HUDEP-2 (cell line): ENCODE results near the gene IL1B.
"Not testable (repeated sequence)": the region's sequence is repeated elsewhere in the genome, so short reads cannot be mapped to it uniquely, and the experiment has no call there.

Experiments
- DNase-seq, 76 experiments: peaks; one replicate each; lab custom pipeline; 2025; ENCODE audit not compliant: unreplicated experiment in 76 of 76; lab: John Stamatoyannopoulos, UW

Gene IL1B

GRCh38 chr2:112859406-112860183 is 23.0 kb upstream of the IL1B start:
- DNase-seq = not testable (repeated sequence)

DNA sequence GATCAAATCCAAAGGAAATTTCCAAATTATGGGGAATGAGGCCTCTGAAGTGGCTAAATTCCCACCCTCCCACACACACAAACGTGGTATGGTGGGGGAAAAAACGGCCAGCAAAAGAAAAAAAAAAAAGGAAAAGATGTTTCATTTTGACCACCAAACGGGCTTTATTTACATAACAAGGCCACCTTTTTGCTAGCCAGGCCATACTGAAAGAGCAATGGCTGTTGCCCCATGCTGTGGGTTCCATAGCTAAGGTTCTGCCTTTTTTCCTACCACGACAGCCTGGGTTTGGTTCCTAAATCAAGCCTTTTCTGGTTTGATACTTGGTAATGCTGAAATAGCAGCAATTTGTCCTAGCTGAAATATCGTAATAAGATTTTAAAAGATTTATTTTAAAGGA is 14.0 kb upstream of the IL1B start:
- DNase-seq = no peak

DNA sequence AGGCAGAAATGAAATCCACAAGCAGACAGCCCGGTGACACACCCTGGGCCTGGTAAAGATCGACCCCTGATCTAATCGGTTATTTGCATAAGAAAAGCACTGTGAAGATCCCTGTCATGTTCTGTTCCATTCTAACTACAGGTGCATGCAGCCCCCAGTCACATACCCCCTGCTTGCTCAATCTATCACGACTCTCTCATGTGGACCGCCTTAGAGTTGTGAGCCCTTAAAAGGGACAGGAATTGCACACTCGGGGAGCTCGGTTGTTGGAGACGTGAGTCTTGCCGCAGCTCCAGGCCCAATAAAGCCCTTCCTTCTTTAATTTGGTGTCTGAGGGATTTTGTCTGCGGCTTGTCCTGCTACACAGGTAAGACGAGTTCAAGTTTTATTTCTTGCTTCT is 13.4 kb upstream of the IL1B start:
- DNase-seq = no peak

DNA sequence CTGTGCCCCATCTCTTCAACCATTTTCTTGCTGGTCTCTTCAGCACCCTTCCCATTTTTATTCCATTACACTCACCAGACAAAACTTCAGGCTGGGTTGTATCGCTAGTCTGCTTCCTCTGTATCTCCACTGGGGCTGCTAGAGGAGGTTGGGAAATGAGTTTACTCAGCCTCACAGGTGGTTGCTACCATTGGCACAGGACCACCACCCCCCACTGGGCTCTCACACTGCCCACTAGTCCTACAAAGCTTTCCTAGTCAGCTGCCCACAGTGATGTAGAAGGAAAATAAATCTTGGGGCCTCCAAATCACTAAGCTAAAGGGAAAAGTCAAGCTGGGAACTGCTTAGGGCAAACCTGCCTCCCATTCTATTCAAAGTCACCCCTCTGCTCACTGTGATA is 12.3 kb upstream of the IL1B start:
- no peak for DNase-seq

- no peak for DNase-seq
Observed at GRCh38 chr2:112846031-112846430, 9.5 kb upstream of the IL1B start.

DNA sequence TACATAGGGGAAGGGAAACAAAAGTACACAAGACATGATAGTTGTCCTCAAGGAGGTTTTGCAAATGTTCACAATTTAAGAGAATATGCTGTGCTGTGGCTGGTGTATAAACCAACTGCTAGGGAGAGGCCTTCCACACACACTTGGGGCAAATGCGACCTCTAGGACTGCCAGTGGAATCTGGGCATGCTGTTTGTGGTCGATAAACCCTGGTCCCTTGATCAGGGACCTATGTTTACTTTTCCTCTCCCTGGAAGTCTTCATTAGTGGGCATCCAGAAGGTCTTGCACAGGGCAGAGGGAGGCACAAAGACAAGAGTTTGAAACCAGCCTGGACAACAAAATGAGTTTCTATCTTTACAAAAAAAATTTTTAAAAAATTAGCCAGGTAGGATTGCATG is 7.3 kb upstream of the IL1B start:
- no peak for DNase-seq

GRCh38 chr2:112843288-112843687 is 6.7 kb upstream of the IL1B start:
- no peak for DNase-seq

DNA sequence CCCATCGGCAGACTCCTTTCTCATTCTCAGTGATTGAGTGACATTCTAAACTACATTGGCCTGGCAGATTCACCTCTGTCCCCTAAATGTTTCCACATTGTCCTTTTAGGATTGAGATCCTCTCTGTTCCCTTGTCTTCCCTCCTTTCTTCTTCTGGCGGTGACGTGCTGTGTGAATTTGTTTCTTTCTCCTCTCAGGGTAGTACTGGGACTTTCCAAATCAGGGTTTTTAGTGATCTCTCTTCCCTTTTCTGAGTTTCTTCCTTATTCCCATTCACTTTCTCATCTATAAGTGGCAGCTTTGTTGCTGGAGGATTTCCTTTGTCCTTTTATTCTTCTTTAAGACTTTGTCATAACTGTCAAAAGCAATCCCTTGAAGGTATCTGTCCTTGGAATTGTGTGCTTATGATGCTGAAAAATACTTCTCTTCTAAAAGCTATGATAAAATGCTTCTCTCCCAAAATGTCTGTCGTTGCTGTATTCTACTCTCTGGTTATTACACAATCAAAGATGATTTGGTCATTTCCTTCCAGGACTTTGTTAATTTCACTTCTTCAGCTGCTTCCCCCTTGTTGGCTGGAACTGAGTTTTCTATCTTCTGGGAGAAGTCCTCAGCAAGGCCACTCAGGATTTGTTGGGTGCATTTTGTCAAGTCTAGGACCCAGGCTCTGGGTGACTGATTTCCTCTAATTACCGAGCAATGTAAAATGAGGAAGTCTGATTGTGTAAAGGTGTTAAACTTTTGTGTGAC is 4.9 kb upstream of the IL1B start:
- no peak for DNase-seq

DNA sequence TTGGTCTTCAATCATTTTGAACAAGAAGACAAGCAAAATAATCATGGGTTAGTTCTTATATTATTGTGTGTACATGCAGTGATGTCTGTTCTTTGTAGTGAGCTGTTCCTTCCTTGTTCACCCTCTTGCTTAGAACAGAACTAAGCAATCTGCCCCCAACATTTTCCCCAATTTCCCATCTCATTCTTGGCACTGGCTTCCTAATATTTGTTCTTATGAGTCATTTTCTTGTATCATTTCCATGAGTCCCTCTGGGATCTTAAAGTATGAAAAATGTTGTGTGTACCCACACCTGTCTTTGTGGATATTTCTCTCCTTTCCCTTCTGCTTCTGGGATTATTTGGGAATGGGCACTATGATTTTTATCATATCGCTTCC is 3.5 kb upstream of the IL1B start:
- no peak for DNase-seq

GRCh38 chr2:112839407-112840067 is 3.0 kb upstream of the IL1B start:
- no peak for DNase-seq

GRCh38 chr2:112836163-112836560 is 417 bp downstream of the IL1B start:
- no peak for DNase-seq

DNA sequence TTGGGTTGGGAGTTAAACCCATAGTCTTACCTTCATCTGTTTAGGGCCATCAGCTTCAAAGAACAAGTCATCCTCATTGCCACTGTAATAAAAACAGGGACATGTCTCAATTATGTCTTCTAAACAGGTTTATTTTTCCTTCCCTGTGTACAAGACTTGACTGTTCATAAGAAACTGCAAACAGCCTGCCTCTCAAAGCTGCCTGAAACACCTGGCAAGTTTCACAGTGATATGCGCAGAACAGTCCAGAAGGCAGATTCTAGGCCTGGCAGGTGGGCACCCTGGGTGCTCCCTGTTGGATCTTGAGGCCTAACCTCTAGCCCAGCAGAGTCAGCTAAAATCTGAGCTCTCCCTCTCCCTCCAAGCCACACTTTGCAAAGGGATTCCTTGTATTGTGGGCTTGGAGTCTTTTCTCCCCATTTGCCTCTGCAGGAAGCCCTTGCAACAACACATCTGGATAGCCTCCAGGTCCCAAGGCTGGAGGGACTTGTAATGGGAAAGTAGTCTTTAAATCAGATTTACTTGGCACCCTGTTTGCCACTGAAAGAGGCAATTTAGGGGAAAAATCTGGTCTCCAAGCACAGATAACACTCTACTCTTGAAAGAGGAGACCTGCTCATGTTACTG is 930 bp downstream of the IL1B start:
- no peak for DNase-seq

DNA sequence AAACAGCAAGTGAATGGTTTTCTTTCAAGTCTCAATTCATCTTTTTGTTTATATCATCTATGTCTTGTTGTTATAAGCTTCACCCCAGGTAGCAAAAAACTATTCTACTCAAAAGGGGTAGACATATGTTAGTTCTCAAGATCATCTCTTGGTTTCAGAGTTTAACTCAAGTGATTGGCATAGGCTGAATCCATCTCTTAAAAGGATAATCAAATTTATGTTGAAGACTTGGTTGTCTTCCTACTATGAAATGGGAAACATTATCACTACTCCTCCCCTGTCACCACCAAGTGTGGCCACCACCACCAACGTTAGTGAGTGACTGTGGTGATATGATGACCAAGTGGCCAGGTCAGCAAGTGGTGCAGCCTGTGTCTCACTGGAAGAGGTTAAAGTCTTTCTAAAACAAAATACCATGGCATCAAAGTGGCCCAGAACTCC is 1.5 kb downstream of the IL1B start:
- DNase-seq = no peak

DNA sequence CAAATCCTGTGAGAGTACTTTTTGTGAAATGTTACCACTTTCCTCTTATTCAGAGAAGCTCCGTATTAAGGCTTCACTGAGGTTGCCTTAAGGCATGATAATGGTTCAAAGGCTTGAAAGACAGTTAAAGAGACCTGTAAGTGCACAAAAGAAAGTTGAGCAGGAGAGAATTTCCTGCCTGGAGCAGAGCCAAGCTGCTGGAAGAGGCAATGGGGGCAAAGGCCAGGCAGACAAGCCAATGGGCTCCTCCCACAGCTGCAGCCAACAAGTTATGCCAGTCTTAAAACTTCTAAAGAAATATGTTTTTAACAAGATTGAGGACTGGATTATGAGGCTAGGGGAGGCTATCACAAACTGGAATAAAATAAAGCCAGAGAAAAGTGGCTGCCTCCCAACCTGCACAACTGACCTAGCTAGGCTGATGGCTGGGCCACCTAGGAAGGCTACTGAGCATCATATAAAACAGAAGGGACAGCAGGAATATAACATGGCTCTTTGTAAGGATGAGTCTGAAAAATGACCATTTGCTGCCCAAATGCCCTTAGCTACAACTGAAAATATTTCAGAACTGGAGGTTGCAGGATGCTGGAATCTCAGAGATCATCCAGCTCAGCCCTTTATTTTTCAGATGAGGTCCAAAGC is 2.1 kb downstream of the IL1B start:
- no peak for DNase-seq

DNA sequence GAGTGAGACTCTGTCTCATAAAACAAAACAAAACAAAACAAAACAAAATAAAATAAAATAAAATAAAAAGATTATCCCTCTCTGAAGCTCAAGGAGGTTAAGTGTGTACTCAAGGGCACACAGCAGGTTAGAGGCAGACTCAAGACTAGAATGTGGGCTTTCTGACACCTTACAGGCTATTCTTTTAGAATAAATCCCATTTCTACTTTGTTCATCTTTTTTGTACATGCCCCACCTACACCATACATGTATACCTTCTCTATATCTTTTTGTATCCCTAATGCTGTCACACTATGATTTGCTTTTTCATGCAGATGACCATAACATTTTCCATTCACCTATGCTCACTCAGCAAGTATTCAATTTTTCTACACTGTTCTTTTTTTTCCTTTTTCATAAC is 2.6 kb downstream of the IL1B start:
- no peak for DNase-seq

GRCh38 chr2:112833639-112833931 is 3.0 kb downstream of the IL1B start:
- DNase-seq = not testable (repeated sequence)

- no peak for DNase-seq
Observed at GRCh38 chr2:112832841-112833638, 3.5 kb downstream of the IL1B start.

DNA sequence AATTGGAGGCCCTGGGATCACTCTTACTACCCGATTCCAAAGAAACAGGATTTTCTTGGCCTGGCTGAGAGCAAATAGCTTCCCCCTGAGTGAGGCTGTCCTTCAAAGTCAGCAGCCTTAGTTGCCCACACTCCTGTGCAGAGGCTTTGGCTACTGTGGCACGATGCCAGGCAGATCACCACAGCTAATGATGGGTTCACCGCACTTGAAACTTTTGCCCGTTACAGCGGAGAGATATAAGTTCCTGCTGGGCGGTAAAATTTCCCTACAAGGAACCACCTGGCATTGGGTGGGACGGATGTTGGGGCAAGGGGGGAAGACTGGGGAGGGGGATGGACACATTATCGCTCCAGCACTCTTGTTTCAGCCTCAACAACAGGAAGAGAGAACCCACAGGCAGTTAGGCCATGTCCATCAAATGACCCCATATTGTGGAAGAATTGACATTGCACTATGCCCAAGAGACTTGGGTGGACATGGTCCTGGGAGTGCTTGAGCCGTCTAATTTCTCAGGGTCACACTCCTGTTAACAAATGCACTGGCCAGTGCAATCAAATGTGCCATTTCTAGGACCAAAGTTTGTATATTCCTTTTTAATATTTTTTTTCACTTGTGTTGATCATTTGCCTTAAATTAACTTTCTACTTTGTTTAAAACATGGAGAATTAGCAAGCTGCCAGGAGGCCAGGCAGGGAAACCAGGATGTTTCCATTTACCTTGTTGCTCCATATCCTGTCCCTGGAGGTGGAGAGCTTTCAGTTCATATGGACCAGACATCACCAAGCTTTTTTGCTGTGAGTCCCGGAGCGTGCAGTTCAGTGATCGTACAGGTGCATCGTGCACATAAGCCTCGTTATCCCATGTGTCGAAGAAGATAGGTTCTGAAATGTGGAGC is 4.4 kb downstream of the IL1B start:
- DNase-seq = no peak

DNA sequence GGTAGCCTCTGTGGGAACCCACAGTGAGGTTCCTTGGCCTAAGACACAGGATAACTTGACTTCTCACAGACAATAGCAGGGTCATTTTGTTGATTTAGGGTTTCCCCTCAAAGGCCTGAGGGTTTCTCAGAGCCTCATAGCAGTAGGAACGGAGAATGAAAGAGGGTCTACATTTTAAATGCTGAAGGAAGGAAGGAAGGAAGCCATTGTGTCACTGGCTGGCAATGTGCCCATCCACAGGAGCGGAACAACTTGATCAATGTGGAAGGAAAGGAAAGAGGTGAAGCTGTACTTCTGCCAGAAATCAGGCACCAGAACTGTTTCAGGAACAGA is 5.1 kb downstream of the IL1B start:
- no peak for DNase-seq
